Karpas-422 (cell line): ENCODE data around the gene SLC26A6. TPM values are rescaled to one million over a fixed set of nuclear protein-coding genes. Genes with fewer than 3 reads are reported as not detected.

Experiments used
- DNase-seq: peaks from one replicate; pipeline ENCODE4 v3.0.0-alpha.2; 2015
- H2AFZ ChIP-seq: fragments of 200-600 bp; sonication (generic); 2 replicates; pipeline ENCODE4 v1.6.1; 2014; ENCODE audit warnings: antibody characterized with exemption, low read length, mixed read lengths
- H3K27ac ChIP-seq: fragments of 200-600 bp; sonication (generic); 2 replicates; pipeline ENCODE4 v1.5.1; 2014; ENCODE audit warnings: mild to moderate bottlenecking, low read length, moderate library complexity
- H3K27me3 ChIP-seq: fragments of 200-600 bp; sonication (generic); 2 replicates; pipeline ENCODE4 v1.6.1; 2014; ENCODE audit warnings: low read length, mixed read lengths
- H3K36me3 ChIP-seq: fragments of 200-600 bp; sonication (generic); 2 replicates; pipeline ENCODE4 v1.6.1; 2014; ENCODE audit warnings: low read length, mixed read lengths; ENCODE audit not compliant: insufficient read depth
- H3K4me1 ChIP-seq: fragments of 200-600 bp; sonication (generic); 2 replicates; pipeline ENCODE4 v1.6.1; 2014; ENCODE audit warnings: mild to moderate bottlenecking, low read length, mixed read lengths
- H3K4me2 ChIP-seq: fragments of 200-600 bp; sonication (generic); 2 replicates; pipeline ENCODE4 v1.6.1; 2014; ENCODE audit warnings: low read length, low read depth, mild to moderate bottlenecking; ENCODE audit not compliant: poor library complexity, severe bottlenecking
- H3K4me3 ChIP-seq: fragments of 200-600 bp; sonication (generic); 2 replicates; pipeline ENCODE4 v1.5.1; 2014; ENCODE audit warnings: mild to moderate bottlenecking, antibody characterized with exemption, low read length, mixed read lengths
- H3K79me2 ChIP-seq: fragments of 200-600 bp; sonication (generic); 2 replicates; pipeline ENCODE4 v1.6.1; 2014; ENCODE audit warnings: mild to moderate bottlenecking, low read length, mixed read lengths
- H3K9ac ChIP-seq: fragments of 200-600 bp; sonication (generic); 2 replicates; pipeline ENCODE4 v1.6.0; 2014; ENCODE audit warnings: low read length
- H3K9me2 ChIP-seq: fragments of 200-600 bp; sonication (generic), shearing (Covaris generic); replicated peaks from 2 replicates; pipeline ENCODE4 v1.6.0; 2014; ENCODE audit warnings: mild to moderate bottlenecking, low read length, moderate library complexity; ENCODE audit not compliant: insufficient read depth
- H3K9me3 ChIP-seq: fragments of 300-700, 200-600 bp; sonication (generic); 2 replicates; pipeline ENCODE4 v1.6.1; 2014; ENCODE audit warnings: low read length, mixed read lengths
- H4K20me1 ChIP-seq: fragments of 200-600 bp; sonication (generic); 2 replicates; pipeline ENCODE4 v1.6.1; 2014; ENCODE audit warnings: mild to moderate bottlenecking, antibody characterized with exemption, low read length, low read depth; ENCODE audit not compliant: insufficient read depth
- total RNA-seq: library from RNA; depleted of rRNA; stranded (reverse); fragments of >200 nt; shearing (Covaris generic); gene quantifications from 2 replicates; pipeline ENCODE4 v1.2.3, GENCODE V29; 2014; ENCODE audit warnings: low replicate concordance

The SLC26A6 gene
- total RNA-seq, 1 experiment from 2014 or later = 52.7 TPM

DNA sequence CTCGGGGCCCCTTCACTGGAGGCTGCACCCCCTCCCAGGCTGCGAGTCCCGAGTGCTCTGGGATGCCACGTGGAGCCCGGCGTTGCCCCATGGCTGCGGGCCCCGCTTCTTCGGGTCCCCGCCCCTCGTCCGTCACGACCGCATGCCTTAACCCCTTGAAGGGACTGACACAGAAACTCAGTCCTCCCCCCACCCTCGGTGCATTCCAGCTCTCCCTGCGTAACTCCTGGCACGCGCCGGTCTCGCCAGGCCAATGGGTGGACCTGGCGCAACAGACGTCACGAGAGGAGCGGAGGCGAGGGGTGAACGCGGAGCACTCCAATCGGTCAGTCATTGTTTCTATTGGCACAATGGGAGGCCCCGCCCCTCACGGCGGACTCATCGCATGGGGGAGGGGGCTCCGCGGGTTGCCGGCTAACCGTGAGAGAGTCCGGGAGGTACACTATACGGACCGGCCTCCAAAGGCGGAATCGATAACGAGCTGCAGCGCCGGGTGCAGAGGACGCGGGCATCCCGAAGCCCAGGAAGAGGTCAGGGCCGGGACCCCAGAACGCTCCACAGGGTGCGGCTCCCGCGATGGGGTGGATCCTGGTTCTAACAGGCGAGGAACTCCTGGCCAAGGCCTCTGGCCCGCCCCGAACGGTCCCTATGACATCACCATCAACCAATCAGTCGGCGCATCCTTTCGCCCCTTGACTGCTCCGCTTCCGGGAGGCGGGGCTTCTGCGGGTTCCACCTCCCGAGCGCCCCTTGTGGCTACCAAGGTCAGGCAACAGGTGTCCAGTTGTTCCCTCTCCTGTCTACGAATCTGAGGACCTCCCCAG, 28.4 kb upstream of the SLC26A6 start:
- Histone ChIP-seq H3K4me1 (no peaks in the 10 kb centered on the region), H4K20me1 (no peaks in the 10 kb centered on the region), H3K4me2 (no peak overlapping the region), H3K27ac (no peak overlapping the region), H3K4me3 (no peak overlapping the region), H2AFZ (no peak overlapping the region), H3K9me3 (no peaks in the 10 kb centered on the region), H3K36me3 (peaks cover 3% of the 10 kb centered on the region; the same call in 1 of the 2 replicates), H3K27me3 (no peaks in the 10 kb centered on the region), H3K9ac (no peak overlapping the region), H3K79me2 (no peaks in the 10 kb centered on the region), H3K9me2 (no peaks in the 10 kb centered on the region)
- no peak for DNase-seq

DNA sequence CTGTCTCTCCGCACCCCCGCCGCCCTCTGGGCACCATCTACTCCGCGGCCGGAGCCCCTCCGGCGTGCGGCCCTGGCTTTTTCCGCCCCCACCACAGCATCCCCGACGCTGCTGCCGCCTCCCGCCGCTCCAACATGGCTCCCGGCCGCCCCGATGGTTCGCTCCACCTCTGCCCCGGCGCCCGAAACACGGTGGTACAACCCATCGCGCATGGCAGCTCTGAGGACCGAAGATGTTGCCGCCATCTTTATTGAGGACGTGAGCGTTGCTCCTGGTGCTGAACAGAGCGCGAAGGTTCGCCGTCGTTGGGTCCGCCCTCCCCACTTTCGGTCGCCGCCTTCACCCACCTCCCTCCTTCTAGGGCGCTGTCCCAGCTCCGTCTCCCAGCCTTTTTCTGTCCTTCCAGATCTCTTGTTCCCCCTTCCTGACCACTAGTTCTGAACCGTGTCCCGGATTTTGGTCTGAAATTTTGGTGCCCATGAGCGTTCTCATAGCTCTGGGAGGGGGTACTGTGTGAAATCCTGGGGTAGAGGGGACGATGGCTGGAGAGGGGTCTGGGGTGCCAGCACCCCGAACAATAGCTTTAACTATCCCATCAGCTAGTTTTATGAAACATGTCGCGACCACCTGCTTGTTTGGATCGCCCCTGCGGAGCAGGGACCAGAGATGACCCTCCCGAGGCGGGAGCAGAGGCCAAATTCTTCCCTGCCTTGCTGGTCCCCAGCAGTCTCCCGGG, 27.7 kb upstream of the SLC26A6 start, which contains the start of gene CELSR3:
CELSR3 (minus strand) TSS at position 134 of the 736 bp plus-strand sequence. CDS start 252 bp downstream, outside the sequence.
- Histone ChIP-seq H3K79me2 (no peaks in the 10 kb centered on the region), H3K4me3 (no peak within 1 kb of the TSS), H3K27ac (no peak within 1 kb of the TSS), H3K9me3 (no peaks in the 10 kb centered on the region), H3K9ac (no peak within 1 kb of the TSS), H2AFZ (no peak within 1 kb of the TSS), H3K36me3 (peaks cover 3% of the 10 kb centered on the region; the same call in 1 of the 2 replicates), H3K4me1 (no peaks in the 10 kb centered on the region), H3K27me3 (no peaks in the 10 kb centered on the region), H4K20me1 (no peaks in the 10 kb centered on the region), H3K9me2 (no peaks in the 10 kb centered on the region), H3K4me2 (no peak within 1 kb of the TSS)
- no peak for DNase-seq

DNA sequence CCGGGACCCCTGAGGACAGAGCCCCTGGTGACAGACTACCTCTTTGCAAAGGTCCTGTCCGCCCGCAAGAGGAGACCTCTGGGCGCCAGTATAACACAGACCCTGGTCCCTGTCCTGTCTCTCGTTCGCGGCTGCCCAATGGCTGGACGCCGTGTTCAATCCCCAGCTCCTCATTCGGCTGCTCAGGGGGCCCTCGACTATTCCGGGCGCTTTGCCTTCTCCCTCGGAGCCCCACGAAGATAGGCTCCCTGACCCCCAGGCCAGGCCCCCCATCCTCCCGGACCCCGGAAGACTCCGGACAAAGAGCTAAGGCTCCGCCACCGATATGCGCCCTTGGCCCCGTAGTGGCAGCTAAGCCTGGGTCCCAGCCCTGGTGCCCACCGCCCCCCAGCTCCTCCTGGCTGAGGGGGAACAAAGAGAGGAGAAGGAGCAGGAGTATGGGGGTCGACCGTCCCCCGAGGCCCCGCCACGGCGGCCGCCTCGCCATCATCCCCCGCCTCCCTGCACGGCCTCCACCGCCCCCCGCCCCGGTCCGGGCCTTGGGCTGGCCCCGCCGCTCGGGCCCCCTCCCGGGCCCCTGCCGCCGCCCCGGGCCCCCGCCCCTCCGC, 27.0 kb upstream of the SLC26A6 start:
- Histone ChIP-seq H3K4me3 (no peak overlapping the region), H3K4me2 (no peak overlapping the region)

GRCh38 chr3:48661501-48662144, 26.4 kb upstream of the SLC26A6 start:
- no peak overlapping the region for H3K4me2 ChIP-seq
- no peaks in the 10 kb centered on the region for H4K20me1 ChIP-seq
- no peaks in the 10 kb centered on the region for H3K9me3 ChIP-seq
- H3K4me3 ChIP-seq = no peak overlapping the region
- no peak overlapping the region for H3K27ac ChIP-seq
- no peaks in the 10 kb centered on the region for H3K27me3 ChIP-seq
- no peak overlapping the region for H3K9ac ChIP-seq
- H2AFZ ChIP-seq = no peak overlapping the region
- H3K9me2 ChIP-seq = no peaks in the 10 kb centered on the region
- peaks cover 3% of the 10 kb centered on the region; the same call in 1 of the 2 replicates for H3K36me3 ChIP-seq
- H3K79me2 ChIP-seq = no peaks in the 10 kb centered on the region
- H3K4me1 ChIP-seq = peaks cover 1% of the 10 kb centered on the region
- peak; percentile 70 for DNase-seq

More for the DNA sequence above, 27.0 kb upstream of the SLC26A6 start:
- Histone ChIP-seq H2AFZ (no peak overlapping the region), H3K9me2 (no peaks in the 10 kb centered on the region), H3K36me3 (peaks cover 3% of the 10 kb centered on the region; the same call in 1 of the 2 replicates), H4K20me1 (no peaks in the 10 kb centered on the region), H3K27me3 (no peaks in the 10 kb centered on the region), H3K9ac (no peak overlapping the region), H3K79me2 (no peaks in the 10 kb centered on the region), H3K9me3 (no peaks in the 10 kb centered on the region), H3K4me1 (no peaks in the 10 kb centered on the region), H3K27ac (no peak overlapping the region)
- no peak for DNase-seq

DNA sequence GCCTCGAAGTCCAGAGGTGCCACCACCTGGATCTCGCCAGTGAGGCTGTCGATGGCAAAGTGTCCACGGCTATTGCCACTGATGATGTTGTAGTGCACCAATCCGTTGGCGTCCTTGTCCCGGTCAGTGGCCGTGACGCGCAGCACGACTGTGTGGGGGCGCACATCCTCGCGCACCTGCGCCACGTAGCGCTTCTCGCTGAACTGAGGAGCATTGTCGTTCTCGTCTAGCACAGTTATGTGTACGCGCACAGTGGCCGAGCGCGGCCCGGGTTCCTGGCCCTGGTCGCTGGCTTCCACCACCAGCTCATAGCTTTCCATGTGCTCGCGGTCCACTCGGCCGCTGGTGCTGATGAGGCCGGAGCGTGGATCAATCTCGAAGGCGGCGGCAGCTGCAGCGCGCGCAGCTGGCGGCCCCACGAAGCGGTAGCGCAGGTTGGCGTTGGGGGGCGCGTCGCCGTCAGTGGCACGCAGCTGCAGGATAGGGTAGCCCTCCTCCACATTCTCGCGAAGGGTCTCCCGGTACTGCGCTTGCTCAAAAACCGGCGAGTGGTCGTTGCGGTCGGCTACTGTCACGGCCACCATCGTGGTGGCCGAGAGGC, 25.6 kb upstream of the SLC26A6 start:
- Histone ChIP-seq H4K20me1 (no peaks in the 10 kb centered on the region), H3K9me2 (no peaks in the 10 kb centered on the region), H2AFZ (no peak overlapping the region), H3K9ac (no peak overlapping the region), H3K9me3 (no peaks in the 10 kb centered on the region), H3K4me2 (no peak overlapping the region), H3K79me2 (no peaks in the 10 kb centered on the region), H3K36me3 (peaks cover 3% of the 10 kb centered on the region; the same call in 1 of the 2 replicates), H3K27me3 (no peaks in the 10 kb centered on the region), H3K4me1 (peaks cover 6% of the 10 kb centered on the region), H3K4me3 (no peak overlapping the region), H3K27ac (no peak overlapping the region)
- no peak for DNase-seq

DNA sequence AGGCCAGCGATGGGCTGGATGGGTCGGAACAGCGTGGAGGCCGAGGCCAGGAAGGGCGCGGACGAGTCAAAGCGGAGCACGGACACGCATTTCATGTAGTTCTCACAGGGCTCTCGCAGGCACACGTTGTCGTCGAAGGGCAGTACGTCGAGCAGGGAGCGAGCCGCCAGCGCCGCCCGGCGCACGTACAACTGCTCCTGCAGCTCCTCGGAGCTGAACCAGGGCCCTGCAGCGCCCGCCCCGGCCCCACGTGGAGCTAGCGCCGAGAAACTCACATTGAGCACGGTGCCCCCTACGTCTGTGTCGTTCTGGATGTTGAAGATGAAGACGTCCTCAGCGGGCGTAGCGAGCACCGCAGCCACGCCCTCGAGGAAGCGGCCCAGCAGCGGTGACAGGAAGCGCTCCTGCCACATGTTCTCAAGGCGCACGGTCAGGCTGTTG, 21.6 kb upstream of the SLC26A6 start:
- no peak for DNase-seq
- Histone ChIP-seq H3K9ac (peak overlapping the region; percentile 63), H4K20me1 (no peaks in the 10 kb centered on the region), H3K27ac (no peak overlapping the region), H3K79me2 (no peaks in the 10 kb centered on the region), H3K4me3 (peak overlapping the region; percentile 71; the same call in 1 of the 2 replicates), H3K9me3 (no peaks in the 10 kb centered on the region), H2AFZ (no peak overlapping the region; the same call in 1 of the 2 replicates), H3K4me2 (peak overlapping the region; percentile 73), H3K4me1 (peaks cover 19% of the 10 kb centered on the region), H3K36me3 (no peaks in the 10 kb centered on the region), H3K9me2 (no peaks in the 10 kb centered on the region), H3K27me3 (no peaks in the 10 kb centered on the region)

GRCh38 chr3:48656061-48656840, 21.0 kb upstream of the SLC26A6 start:
- H3K27me3 ChIP-seq = no peaks in the 10 kb centered on the region
- H3K9me3 ChIP-seq = no peaks in the 10 kb centered on the region
- H3K9ac ChIP-seq = peak overlapping the region; percentile 63
- no peaks in the 10 kb centered on the region for H3K36me3 ChIP-seq
- peak overlapping the region; percentile 38; the same call in 1 of the 2 replicates for H3K27ac ChIP-seq
- H3K9me2 ChIP-seq = no peaks in the 10 kb centered on the region
- peak; percentile 95 for DNase-seq
- H3K4me2 ChIP-seq = peak overlapping the region; percentile 73
- peak overlapping the region; percentile 95; the same call in 1 of the 2 replicates for H2AFZ ChIP-seq
- H3K4me3 ChIP-seq = peak overlapping the region; percentile 71
- H3K79me2 ChIP-seq = no peaks in the 10 kb centered on the region
- peaks cover 19% of the 10 kb centered on the region for H3K4me1 ChIP-seq
- no peaks in the 10 kb centered on the region for H4K20me1 ChIP-seq
